Thyroid gland (tissue), 4 donors: ENCODE measurements around the gene SLC4A3. TPM values are rescaled to one million over a fixed set of nuclear protein-coding genes. Genes with fewer than 3 reads are reported as not detected.

Experiments used
- DNase-seq, 2 donors: peaks; one replicate each; pipeline ENCODE4 v3.0.0-alpha.2; 2019
- H3K27ac ChIP-seq, 3 donors: fragments of 200-600 bp; sonication (generic); 1 replicate in 2 of 3; 2 replicates in 1 of 3; pipeline ENCODE4 v1.5.1; 2016 to 2019; ENCODE audit warnings: mild to moderate bottlenecking in 1 of 3, moderate library complexity in 1 of 3
- H3K27me3 ChIP-seq: fragments of 200-600 bp; sonication (generic); one replicate; pipeline ENCODE4 v1.5.1; 2019
- H3K36me3 ChIP-seq, 2 donors: fragments of 200-600 bp; sonication (generic); one replicate each; pipeline ENCODE4 v1.5.1; 2016 to 2019
- H3K4me1 ChIP-seq, 2 donors: fragments of 200-600 bp; sonication (generic); one replicate each; pipeline ENCODE4 v1.5.1; 2017 to 2019
- H3K4me3 ChIP-seq, 3 donors: fragments of 200-600 bp; sonication (generic); replicated peaks in 1 of 3; 1 replicate in 2 of 3; 2 replicates in 1 of 3; pipeline ENCODE4 v1.5.1; 2016; ENCODE audit warnings: mild to moderate bottlenecking in 1 of 3
- H3K9me3 ChIP-seq: fragments of 200-600 bp; sonication (generic); one replicate; pipeline ENCODE4 v1.5.1; 2017
- CTCF ChIP-seq, 6 experiments: fragments of 200-600 bp in 3 of 6; fragments of 450-650 bp in 3 of 6; sonication (generic) in 3 of 6; IDR thresholded peaks; one replicate each; pipeline ENCODE4 v1.5.1; 2016 to 2019; ENCODE audit warnings: antibody characterized with exemption in 6 of 6, mild to moderate bottlenecking in 2 of 6, inconsistent platforms in 1 of 6, moderate library complexity in 1 of 6
- POLR2A ChIP-seq, 2 donors: fragments of 450-650 bp; IDR thresholded peaks; one replicate each; pipeline ENCODE4 v1.6.1; 2017; ENCODE audit warnings: antibody characterized with exemption in 2 of 2, mild to moderate bottlenecking in 2 of 2, moderate library complexity in 1 of 2
- WGBS, 2 donors: methylation state at CpG; one replicate each; pipeline ENCODE4 v1.1.5; 2017; 5-methylcytosine and 5-hydroxymethylcytosine counted together
- intact Hi-C: fragments of 100-400 bp; cut with DNase I; formaldehyde crosslinking; loops from one replicate; pipeline ENCODE4 v1.15.1; 2023
- total RNA-seq, 4 donors: library from RNA; depleted of rRNA; stranded (reverse); fragments of >200 nt; gene quantifications; one replicate each; pipeline ENCODE4 v1.2.3, GENCODE V29; 2016

The SLC4A3 gene
- total RNA-seq, 4 donors from 2014 or later = 1.2 to 3.2 (median 2.8) TPM

- 77 to 82% methylated on average over 25 to 28 of the region's 34 CpGs for WGBS, 2 donors
- no peak overlapping the region for H3K4me3 ChIP-seq
- no peaks in the 10 kb centered on the region for H3K36me3 ChIP-seq
- no peak overlapping the region for H3K27ac ChIP-seq
- H3K27me3 ChIP-seq = no peaks in the 10 kb centered on the region
- intact Hi-C loops = loop anchor here (10.0 kb wide), 1 partner anchor 227 kb away; no protein-coding TSS in a partner anchor
- no peak for DNase-seq
- H3K9me3 ChIP-seq = no peaks in the 10 kb centered on the region
- peaks cover 5 to 7% of the 10 kb centered on the region in 2 donors for H3K4me1 ChIP-seq
- TF ChIP-seq POLR2A (IDR thresholded peaks at IDR 0.05) (no peak), CTCF (IDR thresholded peaks at IDR 0.05) (no peak)
These were observed 4.7 kb downstream of the SLC4A3 start for GRCh38 chr2:219631904-219632759.

- intact Hi-C loops = loop anchor here (10.0 kb wide), 1 partner anchor 228 kb away; no protein-coding TSS in a partner anchor
- WGBS, 2 donors = 84 to 90% methylated on average over 6 to 7 of the region's 8 CpGs
- Histone ChIP-seq H3K27me3 (no peaks in the 10 kb centered on the region), H3K9me3 (no peaks in the 10 kb centered on the region), H3K36me3 (no peaks in the 10 kb centered on the region), H3K4me3 (no peak overlapping the region), H3K4me1 (peaks cover 5% of the 10 kb centered on the region in 2 donors), H3K27ac (no peak overlapping the region)
- no peak for DNase-seq
- no peak for TF ChIP-seq POLR2A (IDR thresholded peaks at IDR 0.05)
- no peak for TF ChIP-seq CTCF (IDR thresholded peaks at IDR 0.05)
These were observed 5.3 kb downstream of the SLC4A3 start for GRCh38 chr2:219632760-219633105.

GRCh38 chr2:219633276-219634065 is 6.0 kb downstream of the SLC4A3 start:
- intact Hi-C loops = loop anchor here (10.0 kb wide), 1 partner anchor 229 kb away; no protein-coding TSS in a partner anchor
- TF ChIP-seq POLR2A (IDR thresholded peaks at IDR 0.05) = no peak
- no peak for TF ChIP-seq CTCF (IDR thresholded peaks at IDR 0.05)
- WGBS, 2 donors = 89 to 93% methylated on average over 14 to 22 of the region's 22 CpGs
- Histone ChIP-seq H3K4me1 (no peaks in the 10 kb centered on the region), H3K36me3 (no peaks in the 10 kb centered on the region), H3K9me3 (no peaks in the 10 kb centered on the region), H3K27ac (no peak overlapping the region), H3K4me3 (no peak overlapping the region), H3K27me3 (no peaks in the 10 kb centered on the region)
- DNase-seq = no peak

GRCh38 chr2:219634171-219634940 is 6.9 kb downstream of the SLC4A3 start:
- H3K4me1 ChIP-seq = no peaks in the 10 kb centered on the region
- intact Hi-C loops = loop anchor here (10.0 kb wide), 1 partner anchor 230 kb away; no protein-coding TSS in a partner anchor
- H3K9me3 ChIP-seq = no peaks in the 10 kb centered on the region
- no peak overlapping the region for H3K4me3 ChIP-seq
- H3K27ac ChIP-seq = no peak overlapping the region
- WGBS, 2 donors = 89 to 93% methylated on average over 15 of the region's 15 CpGs
- H3K27me3 ChIP-seq = no peaks in the 10 kb centered on the region
- no peaks in the 10 kb centered on the region for H3K36me3 ChIP-seq
- no peak for TF ChIP-seq CTCF (IDR thresholded peaks at IDR 0.05)
- no peak for DNase-seq
